HEK293T (cell line): Measurements from ENCODE around the gene ARHGEF7.

Experiments used
- BHLHE40 ChIP-seq: fragments of 450-650 bp; IDR thresholded peaks from 2 replicates; pipeline ENCODE4 v1.6.1; 2016; ENCODE audit warnings: mild to moderate bottlenecking, moderate library complexity, borderline replicate concordance
- ELF4 ChIP-seq: fragments of 450-650 bp; IDR thresholded peaks from 2 replicates; pipeline ENCODE4 v1.6.1; 2017; ENCODE audit warnings: antibody characterized with exemption
- FOXK2 ChIP-seq: fragments of 450-650 bp; IDR thresholded peaks from 2 replicates; pipeline ENCODE4 v1.6.1; 2016; ENCODE audit warnings: mild to moderate bottlenecking
- LEF1 ChIP-seq: fragments of 450-650 bp; IDR thresholded peaks from 2 replicates; pipeline ENCODE4 v1.6.1; 2017; ENCODE audit warnings: mild to moderate bottlenecking, borderline replicate concordance
- SP1 ChIP-seq: fragments of 450-650 bp; IDR thresholded peaks from 2 replicates; pipeline ENCODE4 v1.6.1; 2017
- ZNF384 ChIP-seq: fragments of 450-650 bp; IDR thresholded peaks from 2 replicates; pipeline ENCODE4 v1.6.1; 2016

GRCh38 chr13:111312944-111313590 lies 198.0 kb downstream of the ARHGEF7 start:
- TF ChIP-seq ZNF384 (no peak), FOXK2 (no peak), ELF4 (no peak), LEF1 (no peak), BHLHE40 (no peak), SP1 (no peak)
